HG03442 (cell line): ENCODE results near the gene OBSL1.

ENCODE experiments used
- ATAC-seq: cut with Tn5 transposase; IDR thresholded peaks from one replicate; pipeline ENCODE4 v1.9.1; 2021; ENCODE audit warnings: mild to moderate bottlenecking, moderate library complexity; ENCODE audit not compliant: unreplicated experiment

Gene OBSL1

GRCh38 chr2:219536967-219537366, 34.4 kb downstream of the OBSL1 start:
- no peak for ATAC-seq

DNA sequence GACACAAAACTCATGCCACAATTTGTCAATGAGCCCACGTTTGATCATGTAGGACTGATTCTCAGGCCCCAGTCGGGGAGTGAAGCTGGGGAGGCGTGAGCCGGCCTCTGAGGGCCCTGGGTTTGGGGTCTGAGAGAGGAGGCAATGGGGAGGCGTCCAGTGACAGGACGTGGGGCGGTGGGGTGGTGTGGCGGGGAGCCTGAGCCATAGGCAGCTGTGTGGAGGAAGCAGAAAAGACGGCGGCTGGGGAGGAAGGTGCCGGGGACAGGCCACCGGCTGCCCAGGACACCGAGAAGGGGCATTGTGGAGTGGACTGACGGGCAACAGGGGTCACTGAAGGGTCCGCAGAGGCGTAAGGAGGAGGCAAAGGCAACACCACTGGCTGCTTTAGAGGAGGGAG, 34.9 kb downstream of the OBSL1 start:
- ATAC-seq, result no peak

DNA sequence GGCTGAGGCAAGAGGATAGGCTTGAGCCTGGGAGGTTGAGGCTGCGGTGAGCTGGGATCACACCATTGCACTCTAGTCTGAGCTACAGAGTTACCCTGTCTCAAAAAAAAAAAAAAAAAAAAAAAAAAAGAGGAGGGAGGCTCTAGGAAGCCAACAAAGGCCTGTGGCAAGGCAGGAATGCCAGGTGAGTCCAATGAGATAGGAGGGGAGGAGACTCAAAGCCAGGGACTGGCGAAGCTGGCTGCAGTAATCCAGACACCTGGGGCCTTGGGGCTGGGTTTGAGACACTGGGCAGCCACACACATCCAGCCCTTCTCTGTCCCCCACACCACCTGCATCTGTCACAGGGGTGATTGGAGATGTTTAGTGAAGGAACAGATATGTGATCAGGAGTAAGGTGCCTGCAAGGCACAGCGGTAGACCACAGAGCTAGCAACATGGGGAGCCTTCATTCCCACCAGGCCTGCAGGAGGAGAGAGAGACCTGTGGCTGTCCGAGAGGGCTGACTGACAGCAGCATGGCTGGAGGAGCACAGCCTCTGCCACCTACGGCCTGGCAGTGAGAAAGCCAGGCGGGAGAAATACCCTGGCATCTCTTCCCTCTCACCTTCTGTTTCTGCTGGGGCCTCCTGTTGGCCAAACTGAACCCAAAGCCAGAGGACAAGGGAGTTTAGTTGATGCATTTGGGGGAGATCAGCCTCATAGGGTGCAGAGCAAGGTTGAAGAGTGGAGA, 37.2 kb downstream of the OBSL1 start:
- no peak for ATAC-seq

GRCh38 chr2:219532378-219532649, 39.0 kb downstream of the OBSL1 start:
- ATAC-seq, result no peak

- ATAC-seq, result no peak
These were observed 39.5 kb downstream of the OBSL1 start for GRCh38 chr2:219531639-219532377.

DNA sequence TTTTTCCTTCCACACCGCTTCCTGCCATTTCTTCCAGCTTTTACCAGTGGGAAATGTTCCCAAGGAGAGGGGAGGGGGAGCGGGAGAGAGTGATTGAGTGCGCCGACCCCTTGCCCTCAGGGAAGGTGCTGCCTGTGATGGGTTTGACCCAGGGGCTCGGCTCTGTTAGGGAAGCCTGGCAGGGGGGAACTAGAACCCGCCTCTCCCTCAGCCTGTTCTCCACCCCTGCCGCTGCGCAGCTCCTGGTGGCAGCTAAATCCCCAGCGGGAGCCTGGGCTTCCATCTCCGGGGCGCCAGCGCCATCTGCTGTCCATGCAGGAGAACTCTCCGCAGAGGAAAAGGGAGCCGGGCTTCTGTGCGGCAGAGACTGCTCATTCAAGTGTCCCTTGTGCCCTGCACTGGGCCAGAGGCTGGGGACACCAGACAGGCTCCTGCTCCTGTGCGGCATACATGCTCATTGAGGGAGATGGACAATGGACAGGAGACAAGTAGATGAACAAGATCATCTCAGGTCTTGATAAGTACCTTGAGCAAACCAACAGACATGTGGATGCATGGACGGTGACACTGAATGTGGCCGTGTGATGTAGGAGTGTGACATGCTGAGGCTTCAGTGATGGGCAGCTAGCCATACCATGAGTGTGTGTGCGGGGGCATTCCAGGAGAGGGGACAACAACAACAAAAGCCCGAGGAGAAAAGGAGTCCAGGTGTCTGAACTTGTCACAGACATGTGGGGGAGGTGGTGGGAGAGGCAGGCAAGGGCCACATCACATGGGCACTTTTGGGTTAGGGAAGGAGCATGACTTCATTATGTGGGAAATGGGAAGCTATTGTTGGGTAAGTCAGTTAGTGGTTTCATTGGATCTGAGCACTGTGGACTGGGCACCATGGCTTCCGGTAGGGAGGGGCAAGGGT, 41.0 kb downstream of the OBSL1 start:
- ATAC-seq, result peak; percentile 85

GRCh38 chr2:219527472-219527871, 43.9 kb downstream of the OBSL1 start:
- no peak for ATAC-seq

- no peak for ATAC-seq
These were observed 44.3 kb downstream of the OBSL1 start for GRCh38 chr2:219527076-219527394.

DNA sequence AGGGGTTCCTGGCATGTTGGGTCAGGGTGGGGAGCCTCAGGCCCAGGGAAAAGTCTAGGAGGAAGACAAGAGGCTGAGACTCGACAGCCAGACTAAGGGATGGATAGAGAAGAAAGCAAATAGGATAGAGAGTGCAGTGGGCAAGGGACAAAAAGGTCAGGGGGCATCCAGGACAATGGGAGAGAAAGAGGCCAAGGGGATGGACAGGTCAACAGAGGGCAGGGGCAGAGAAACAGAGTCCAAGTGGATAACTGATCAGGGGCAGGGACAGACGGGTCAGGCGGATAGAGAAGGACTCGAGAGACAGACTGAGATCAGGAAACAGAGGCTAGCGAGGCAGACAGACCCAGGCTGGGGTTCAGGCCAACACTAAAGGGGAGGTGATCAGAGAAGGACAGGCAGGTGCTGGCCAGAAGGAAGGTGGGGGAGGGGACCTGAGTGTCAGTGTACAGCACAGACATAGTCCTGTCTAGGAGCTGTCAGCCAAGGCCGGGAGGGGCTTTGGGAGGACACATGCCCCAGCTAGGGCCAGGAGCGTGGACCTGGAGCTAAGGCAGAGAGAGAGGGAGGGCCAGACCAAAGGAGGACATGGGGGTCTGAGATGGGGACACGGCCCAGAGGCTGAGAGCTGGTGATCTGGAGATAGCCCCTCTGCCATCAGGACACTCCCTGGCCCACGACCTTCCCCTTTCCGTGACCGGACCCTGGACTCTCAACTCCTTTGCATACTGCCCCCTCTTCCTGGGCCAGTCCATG, 44.8 kb downstream of the OBSL1 start:
- ATAC-seq, result no peak

- ATAC-seq, result no peak
These were observed 45.7 kb downstream of the OBSL1 start for GRCh38 chr2:219525533-219526232.

- no peak for ATAC-seq
These were observed 46.5 kb downstream of the OBSL1 start for GRCh38 chr2:219524817-219525216.

DNA sequence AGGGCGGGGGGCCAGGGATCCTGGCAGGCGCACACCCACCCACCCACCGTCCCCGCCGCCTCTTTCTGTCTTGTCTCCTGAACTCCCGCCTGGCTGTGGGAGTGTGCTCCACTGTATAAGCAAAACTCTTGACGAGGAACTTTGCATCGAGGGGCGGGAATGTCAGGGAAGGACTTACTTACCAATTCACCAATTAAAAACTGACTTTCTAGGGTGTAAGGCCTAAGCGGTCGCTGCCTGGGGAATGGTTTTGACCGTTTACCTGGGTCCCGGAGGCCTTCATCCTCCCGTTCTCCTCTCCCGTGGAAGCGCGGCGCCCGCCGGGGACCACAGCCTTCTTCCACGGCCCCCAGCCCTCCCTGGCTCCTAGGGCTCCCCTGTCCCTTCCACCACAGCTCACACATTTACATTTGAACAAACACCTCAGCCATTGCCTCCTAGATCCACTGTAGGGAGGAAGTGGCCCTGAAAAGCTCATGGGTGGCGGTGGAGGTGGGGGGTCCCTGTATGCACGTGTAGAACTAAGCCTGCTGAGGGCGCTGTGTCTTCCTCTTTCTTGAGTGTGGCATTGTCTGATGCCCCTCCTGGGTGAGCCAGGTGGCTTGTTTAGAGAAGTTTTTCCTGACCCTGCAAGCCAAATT, 48.2 kb downstream of the OBSL1 start:
- no peak for ATAC-seq

DNA sequence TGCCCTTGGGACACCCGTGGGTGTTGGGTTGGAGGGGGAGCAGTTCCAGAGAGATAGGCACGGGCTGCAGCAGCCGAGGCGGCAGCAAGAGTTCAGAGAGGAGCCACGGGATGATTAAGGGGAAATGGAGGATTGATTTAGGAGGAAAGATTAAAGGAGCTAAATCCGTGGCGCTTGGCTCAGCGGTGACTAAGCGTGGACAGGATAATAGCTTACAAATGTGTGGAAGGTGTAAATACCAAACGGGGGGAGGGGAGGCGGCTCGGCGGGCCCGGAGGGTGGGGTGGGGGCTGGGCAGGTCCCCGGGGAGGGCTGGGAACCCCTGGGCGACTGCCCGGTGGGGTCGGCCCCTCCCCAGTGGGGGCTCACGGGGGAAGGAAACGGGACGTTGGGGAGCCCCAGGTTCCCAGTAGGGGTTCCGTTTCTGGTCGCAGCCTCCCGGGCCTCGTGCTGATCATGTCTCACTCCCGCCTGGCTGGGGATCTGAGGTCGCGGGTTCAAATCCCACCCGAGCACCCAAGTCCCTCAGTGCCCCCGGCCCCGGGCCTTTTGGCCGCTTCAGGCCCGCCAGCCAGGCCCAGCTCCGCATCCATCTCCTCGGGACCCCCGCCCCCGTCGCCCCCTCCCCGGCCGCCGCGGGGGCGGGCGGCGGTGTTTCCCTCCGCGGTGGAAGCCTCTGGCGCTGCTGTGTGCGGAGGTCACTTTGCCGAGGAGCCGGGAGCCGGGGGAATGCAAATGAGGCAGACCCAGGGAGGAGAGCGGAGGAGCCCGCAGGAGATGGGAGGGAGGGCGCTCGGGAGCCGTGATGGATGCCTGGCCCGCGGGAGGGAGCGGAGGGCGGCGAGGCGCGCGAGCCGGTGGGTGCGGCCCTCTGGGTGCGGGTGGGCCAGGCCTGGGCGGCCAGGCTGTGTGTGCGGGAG, 49.0 kb downstream of the OBSL1 start:
- ATAC-seq, result no peak

GRCh38 chr2:219521066-219521880, 50.1 kb downstream of the OBSL1 start:
- no peak for ATAC-seq

GRCh38 chr2:219520079-219520478, 51.3 kb downstream of the OBSL1 start:
- ATAC-seq, result no peak

GRCh38 chr2:219519526-219519916, 51.8 kb downstream of the OBSL1 start:
- ATAC-seq, result no peak

- no peak for ATAC-seq
These were observed 53.2 kb downstream of the OBSL1 start for GRCh38 chr2:219517954-219518778.
